Right lobe of liver (tissue), 4 donors: Measurements from ENCODE around the gene HDAC10.

Source experiments
- POLR2A ChIP-seq: fragments of 450-650 bp; IDR thresholded peaks from one replicate; pipeline ENCODE4 v1.6.1; 2017; ENCODE audit warnings: antibody characterized with exemption, mild to moderate bottlenecking
- TF ChIP-seq, protein P1 (sequence below), 4 donors: fragments of 200-600 bp in 3 of 4; fragments of 450-650 bp in 1 of 4; IDR thresholded peaks; one replicate each; pipeline versions ENCODE4 v1.5.1 to v1.8.0; 2016 to 2022; ENCODE audit warnings: antibody characterized with exemption in 4 of 4, mild to moderate bottlenecking in 2 of 4
- donor health status: DM: no; HTN: no; CAD: no.
- donor health status: DM: no; HTN: no; CAD: no.
- donor health status: DM: no; HTN: yes; CAD: no.

DNA sequence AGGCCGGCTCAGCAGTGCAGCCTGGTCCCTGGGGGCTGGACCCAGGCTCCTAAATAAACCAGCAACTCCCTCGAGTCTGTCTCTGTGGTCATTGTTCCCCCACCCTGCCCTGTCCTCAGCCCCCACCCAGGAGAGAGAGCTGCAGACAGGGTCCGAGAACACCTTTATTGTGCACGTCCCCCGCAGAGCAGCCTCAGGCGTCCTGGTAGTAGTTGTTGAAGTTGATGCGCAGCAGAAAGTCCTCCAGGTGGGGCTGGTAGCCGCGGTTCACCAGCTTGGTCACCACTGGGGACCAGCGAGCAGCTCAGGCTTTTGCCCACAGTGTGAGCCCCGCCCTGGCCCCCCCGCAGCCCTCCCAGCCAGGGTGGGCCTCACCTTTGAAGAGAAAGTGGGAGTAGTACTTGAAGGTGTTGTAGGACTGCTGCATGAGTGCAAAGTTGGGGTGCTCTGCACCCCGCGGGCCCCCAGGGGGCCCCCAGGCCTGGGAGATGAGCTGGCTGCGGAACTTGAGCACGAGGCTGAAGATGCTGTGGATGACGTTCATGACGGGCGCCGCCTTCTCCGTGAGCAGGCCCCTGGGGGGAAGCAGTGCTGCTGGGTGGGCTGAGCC lies 33.4 kb downstream of the HDAC10 start:
- TF ChIP-seq POLR2A = no peak
- TF ChIP-seq, protein P1, sequence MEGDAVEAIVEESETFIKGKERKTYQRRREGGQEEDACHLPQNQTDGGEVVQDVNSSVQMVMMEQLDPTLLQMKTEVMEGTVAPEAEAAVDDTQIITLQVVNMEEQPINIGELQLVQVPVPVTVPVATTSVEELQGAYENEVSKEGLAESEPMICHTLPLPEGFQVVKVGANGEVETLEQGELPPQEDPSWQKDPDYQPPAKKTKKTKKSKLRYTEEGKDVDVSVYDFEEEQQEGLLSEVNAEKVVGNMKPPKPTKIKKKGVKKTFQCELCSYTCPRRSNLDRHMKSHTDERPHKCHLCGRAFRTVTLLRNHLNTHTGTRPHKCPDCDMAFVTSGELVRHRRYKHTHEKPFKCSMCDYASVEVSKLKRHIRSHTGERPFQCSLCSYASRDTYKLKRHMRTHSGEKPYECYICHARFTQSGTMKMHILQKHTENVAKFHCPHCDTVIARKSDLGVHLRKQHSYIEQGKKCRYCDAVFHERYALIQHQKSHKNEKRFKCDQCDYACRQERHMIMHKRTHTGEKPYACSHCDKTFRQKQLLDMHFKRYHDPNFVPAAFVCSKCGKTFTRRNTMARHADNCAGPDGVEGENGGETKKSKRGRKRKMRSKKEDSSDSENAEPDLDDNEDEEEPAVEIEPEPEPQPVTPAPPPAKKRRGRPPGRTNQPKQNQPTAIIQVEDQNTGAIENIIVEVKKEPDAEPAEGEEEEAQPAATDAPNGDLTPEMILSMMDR (IDR thresholded peaks at IDR 0.05) = no peak
